Measurements from ENCODE around the gene SARS2.

DNA sequence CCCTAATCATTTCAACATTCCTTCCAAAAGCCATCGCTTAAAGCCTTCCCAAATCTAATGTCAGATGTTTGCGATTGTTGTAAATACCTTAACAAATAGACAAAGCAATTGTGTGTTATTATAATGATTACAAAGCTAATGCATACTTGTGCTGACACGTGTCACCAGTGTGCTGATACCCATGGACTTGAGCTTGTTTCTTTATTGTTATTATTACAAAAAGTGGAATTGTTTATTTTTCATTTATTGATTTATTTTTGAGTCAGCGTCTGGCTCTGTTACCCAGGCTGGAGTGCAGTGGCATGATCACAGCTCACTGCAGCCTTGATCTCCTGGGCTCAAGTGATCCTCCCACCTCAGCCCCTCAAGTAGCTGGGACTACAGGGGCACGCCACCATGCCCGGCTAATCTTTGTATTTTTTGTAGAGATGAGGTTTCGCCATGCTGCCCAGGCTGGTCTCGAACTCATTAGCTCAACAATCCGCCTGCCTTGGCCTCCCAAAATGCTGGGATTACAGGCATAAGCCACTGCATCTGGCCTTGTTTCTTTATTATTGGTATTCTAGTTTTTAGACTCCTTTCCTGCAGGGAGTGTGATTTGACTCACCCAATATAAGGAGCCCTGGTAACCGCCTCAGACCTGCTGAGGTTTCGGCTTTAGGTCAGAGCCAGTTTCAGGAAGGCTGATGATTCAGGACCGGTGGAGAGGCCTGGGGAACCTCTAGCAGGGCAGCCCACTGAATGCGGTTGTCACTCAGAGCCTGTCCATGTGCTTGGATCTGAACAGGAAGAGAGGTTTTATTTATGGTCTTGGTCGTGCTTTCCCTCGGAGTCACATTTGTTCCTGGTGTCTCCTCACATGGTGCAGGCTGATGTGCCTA is 47.1 kb upstream of the SARS2 start:
- no peak for TF ChIP-seq GATA3 (IDR thresholded peaks at IDR 0.05; ENCODE audit: low read depth, low read length)
- TF ChIP-seq GATA2 (IDR thresholded peaks at IDR 0.05; ENCODE audit: low read depth, low read length): no peak

Data from SH-SY5Y (cell line).